Mucosa of descending colon (tissue), 3 donors: ENCODE measurements around the gene FOCAD. TPM values are rescaled to one million over a fixed set of nuclear protein-coding genes. Genes with fewer than 3 reads are reported as not detected.
"Not testable (repeated sequence)": the region's sequence is repeated elsewhere in the genome, so short reads cannot be mapped to it uniquely, and the experiment has no call there.

ENCODE experiments used
- ATAC-seq: fragments of 200-7000 bp; cut with Tn5 transposase; one replicate; pipeline ENCODE4 v1.9.1; 2020; ENCODE audit warnings: mild to moderate bottlenecking, moderate library complexity
- DNase-seq, 3 donors: peaks; one replicate each; pipeline ENCODE4 v3.0.0-alpha.2; 2020
- H3K36me3 ChIP-seq: fragments of 200-600 bp; one replicate; pipeline ENCODE4 v1.8.0; 2021; ENCODE audit warnings: low read depth, mild to moderate bottlenecking
- H3K4me1 ChIP-seq: fragments of 200-600 bp; one replicate; pipeline ENCODE4 v1.8.0; 2021; ENCODE audit warnings: low read depth, mild to moderate bottlenecking
- H3K4me3 ChIP-seq: fragments of 200-600 bp; one replicate; pipeline ENCODE4 v1.8.0; 2021; ENCODE audit warnings: mild to moderate bottlenecking
- H3K9me3 ChIP-seq: fragments of 200-600 bp; one replicate; pipeline ENCODE4 v1.8.0; 2021; ENCODE audit warnings: mild to moderate bottlenecking
- CTCF ChIP-seq: fragments of 200-600 bp; IDR thresholded peaks from one replicate; pipeline ENCODE4 v1.8.0; 2022; ENCODE audit warnings: antibody characterized with exemption, mild to moderate bottlenecking
- intact Hi-C, 2 donors: fragments of 100-400 bp; cut with DNase I in 1 of 2; cut with micrococcal nuclease in 1 of 2; formaldehyde crosslinking; loops; one replicate each; pipeline versions ENCODE4 v1.11.0 to v1.11.1; 2022; cut with DNase I, micrococcal nuclease
- total RNA-seq, 3 donors: library from RNA; stranded (reverse); fragmentation: NEBNext Ultra II Directional in 2 of 3; extraction: Animal tissue kit (Norgen Biotek cat#: 25700) in 2 of 3; gene quantifications; one replicate each; pipeline versions ENCODE4 v1.2.1 to v1.2.4, GENCODE V29; 2021 to 2023
- donor health status: DM: no; HTN: no; CAD: no; lungs with moderate emphysema.
- donor health status: DM: no; HTN: no; CAD: no.
- donor health status: DM: no; HTN: yes; CAD: no.

Gene FOCAD
- total RNA-seq, 3 donors from 2014 or later: 26.6 to 30.3 (median 26.9) TPM

- Histone ChIP-seq H3K4me3 (no peak overlapping the region), H3K36me3 (no peaks in the 10 kb centered on the region), H3K9me3 (no peaks in the 10 kb centered on the region), H3K4me1 (no peaks in the 10 kb centered on the region)
- DNase-seq: no peak
- intact Hi-C loops: no loop called here
- no peak for TF ChIP-seq CTCF
- ATAC-seq: no peak
Observed at GRCh38 chr9:20972684-20973083, 288.6 kb downstream of the FOCAD start.

DNA sequence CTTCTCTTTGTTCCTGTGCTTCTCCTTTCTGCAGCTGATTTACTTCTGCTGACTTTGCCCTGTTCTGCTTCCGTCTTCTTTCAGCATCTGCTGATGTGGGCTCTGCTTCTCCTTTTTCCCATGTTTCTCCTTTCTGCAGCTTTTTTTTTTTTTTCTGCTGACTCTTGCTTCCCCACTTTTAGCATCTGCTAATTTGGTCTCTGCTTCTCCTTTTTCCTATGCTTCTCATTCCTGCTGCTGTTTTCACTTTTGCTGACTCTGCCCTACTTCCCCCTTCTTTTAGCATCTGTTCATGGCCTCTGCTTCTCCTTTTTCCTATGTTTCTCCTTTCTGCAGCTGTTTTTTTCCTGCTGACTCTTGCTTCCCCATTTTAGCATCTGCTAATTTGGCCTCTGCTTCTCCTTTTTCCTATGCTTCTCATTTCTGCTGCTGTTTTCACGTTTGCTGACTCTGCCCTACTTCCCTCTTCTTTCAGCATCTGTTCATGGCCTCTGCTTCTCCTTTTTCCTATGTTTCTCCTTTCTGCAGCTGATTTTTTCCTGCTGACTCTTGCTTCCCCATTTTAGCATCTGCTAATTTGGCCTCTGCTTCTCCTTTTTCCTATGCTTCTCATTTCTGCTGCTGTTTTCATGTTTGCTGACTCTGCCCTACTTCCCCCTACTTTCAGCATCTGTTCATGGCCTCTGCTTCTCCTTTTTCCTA is 289.3 kb downstream of the FOCAD start:
- H3K4me1 ChIP-seq, H3K36me3 ChIP-seq, H3K9me3 ChIP-seq, intact Hi-C loops, H3K4me3 ChIP-seq, DNase-seq, ATAC-seq: not testable (repeated sequence)

GRCh38 chr9:20974191-20974938 is 290.3 kb downstream of the FOCAD start:
- H3K36me3 ChIP-seq, DNase-seq, ATAC-seq, H3K9me3 ChIP-seq, H3K4me3 ChIP-seq, H3K4me1 ChIP-seq, intact Hi-C loops: not testable (repeated sequence)

- ATAC-seq: no peak
- Histone ChIP-seq H3K4me3 (no peak overlapping the region), H3K4me1 (no peaks in the 10 kb centered on the region), H3K36me3 (no peaks in the 10 kb centered on the region), H3K9me3 (no peaks in the 10 kb centered on the region)
- no peak for DNase-seq
- no peak for TF ChIP-seq CTCF
- intact Hi-C loops: no loop called here
Observed at GRCh38 chr9:20978249-20978648, 294.2 kb downstream of the FOCAD start.

- Histone ChIP-seq H3K36me3 (no peaks in the 10 kb centered on the region), H3K9me3 (no peaks in the 10 kb centered on the region), H3K4me1 (no peaks in the 10 kb centered on the region), H3K4me3 (no peak overlapping the region)
- TF ChIP-seq CTCF: no peak
- intact Hi-C loops: no loop called here
- no peak for DNase-seq
- ATAC-seq: peak; percentile 52
Observed at GRCh38 chr9:20980832-20981455, 296.9 kb downstream of the FOCAD start.

DNA sequence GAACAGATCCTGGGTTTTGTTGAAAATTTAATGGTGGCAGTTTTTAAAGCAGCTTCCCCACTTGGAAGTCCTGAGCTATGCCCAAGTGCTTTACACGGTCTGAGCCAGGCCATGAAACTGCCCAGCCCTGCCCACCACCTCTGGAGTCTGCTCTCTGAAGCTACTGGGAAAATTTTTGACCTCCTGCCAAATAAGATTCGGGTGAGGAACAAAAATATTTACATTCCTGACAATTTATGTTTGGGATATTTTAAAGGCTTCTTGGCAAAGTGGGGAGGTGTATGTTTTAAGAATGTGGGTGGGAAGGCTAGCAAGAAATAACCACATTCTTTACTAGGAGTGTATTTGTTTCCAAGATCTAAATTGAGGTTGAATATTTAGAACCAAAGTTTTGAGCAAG is 297.4 kb downstream of the FOCAD start:
- DNase-seq (no peak), ATAC-seq (peak; percentile 20)
- TF ChIP-seq CTCF: no peak
- Histone ChIP-seq H3K4me3 (no peak overlapping the region), H3K4me1 (no peaks in the 10 kb centered on the region), H3K9me3 (no peaks in the 10 kb centered on the region), H3K36me3 (no peaks in the 10 kb centered on the region)
- intact Hi-C loops: no loop called here
